ENCODE results near the gene ZNF132. TPM values are rescaled to one million over a fixed set of nuclear protein-coding genes. Genes with fewer than 3 reads are reported as not detected.

The ZNF132 gene
- total RNA-seq, 3 donors from 2014 or later (not counting 1 experiment from before 2014, with no cell fraction given): 0.88 to 1.6 (median 1.5) TPM

DNA sequence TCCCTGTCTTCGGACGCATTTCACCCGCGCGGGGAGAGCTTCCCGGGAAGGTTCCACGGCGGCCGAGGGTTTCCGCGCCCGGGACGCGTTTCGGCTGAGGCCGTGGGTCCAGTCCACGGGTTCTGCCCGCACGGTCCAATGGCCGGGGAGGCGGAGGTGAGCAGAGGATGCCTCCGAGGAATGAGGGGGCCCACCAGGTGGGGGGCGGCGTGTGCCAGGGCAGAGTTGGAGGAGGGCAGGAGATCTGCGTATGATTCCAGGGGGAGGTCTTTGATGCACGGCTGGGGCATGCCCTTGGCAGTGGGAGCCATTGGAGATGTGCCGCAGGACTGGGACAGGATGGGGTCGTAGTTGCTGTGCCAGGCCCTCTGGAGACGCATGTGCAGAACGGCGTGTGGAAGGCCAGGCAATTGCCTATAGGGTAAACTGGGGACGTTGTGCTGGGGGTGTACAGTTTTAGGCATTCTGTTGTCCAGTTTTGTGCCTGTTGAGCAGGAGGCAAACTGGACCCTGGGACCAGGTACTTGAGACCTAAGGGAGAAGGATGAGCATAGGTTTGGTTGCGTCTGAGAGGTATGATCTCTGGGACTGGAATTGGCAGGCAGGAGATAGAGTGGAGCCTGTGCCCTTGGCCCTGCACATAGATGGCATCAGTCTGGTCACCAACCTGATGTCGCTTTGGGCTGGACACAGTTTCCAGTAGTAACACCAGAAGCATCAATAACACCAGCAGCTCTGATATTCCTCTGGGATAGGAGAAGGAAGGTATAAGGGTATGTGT is 30.8 kb downstream of the ZNF132 start:
- ATAC-seq (no peak), DNase-seq (peak in 1 of 2 donors; percentile 33)
- peak overlapping the region; percentile 86 for H3K4me3 Mint-ChIP-seq
- peak overlapping the region; percentile 92 to 98 for H3K27ac Mint-ChIP-seq
- no peaks in the 10 kb centered on the region for H3K9me3 Mint-ChIP-seq
- whole genome bisulfite sequencing (ENCODE audit: insufficient coverage): 5% methylated on average over 34 of the region's 34 CpGs
- TF ChIP-seq, protein P1, sequence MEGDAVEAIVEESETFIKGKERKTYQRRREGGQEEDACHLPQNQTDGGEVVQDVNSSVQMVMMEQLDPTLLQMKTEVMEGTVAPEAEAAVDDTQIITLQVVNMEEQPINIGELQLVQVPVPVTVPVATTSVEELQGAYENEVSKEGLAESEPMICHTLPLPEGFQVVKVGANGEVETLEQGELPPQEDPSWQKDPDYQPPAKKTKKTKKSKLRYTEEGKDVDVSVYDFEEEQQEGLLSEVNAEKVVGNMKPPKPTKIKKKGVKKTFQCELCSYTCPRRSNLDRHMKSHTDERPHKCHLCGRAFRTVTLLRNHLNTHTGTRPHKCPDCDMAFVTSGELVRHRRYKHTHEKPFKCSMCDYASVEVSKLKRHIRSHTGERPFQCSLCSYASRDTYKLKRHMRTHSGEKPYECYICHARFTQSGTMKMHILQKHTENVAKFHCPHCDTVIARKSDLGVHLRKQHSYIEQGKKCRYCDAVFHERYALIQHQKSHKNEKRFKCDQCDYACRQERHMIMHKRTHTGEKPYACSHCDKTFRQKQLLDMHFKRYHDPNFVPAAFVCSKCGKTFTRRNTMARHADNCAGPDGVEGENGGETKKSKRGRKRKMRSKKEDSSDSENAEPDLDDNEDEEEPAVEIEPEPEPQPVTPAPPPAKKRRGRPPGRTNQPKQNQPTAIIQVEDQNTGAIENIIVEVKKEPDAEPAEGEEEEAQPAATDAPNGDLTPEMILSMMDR (IDR thresholded peaks at IDR 0.05): no peak
- Histone ChIP-seq H3K27me3 (ENCODE audit: control insufficient read depth, insufficient read depth, low read length) (no peaks in the 10 kb centered on the region), H3K36me3 (ENCODE audit: control insufficient read depth, insufficient read depth, low read length) (no peaks in the 10 kb centered on the region), H3K4me3 (ENCODE audit: low read length) (peak overlapping the region; percentile 68), H3K9me3 (ENCODE audit: control insufficient read depth, insufficient read depth, low read length) (no peaks in the 10 kb centered on the region), H3K4me1 (ENCODE audit: control insufficient read depth, insufficient read depth, low read length) (peaks cover 20% of the 10 kb centered on the region), H3K27ac (ENCODE audit: low read length) (peak overlapping the region; percentile 89)
- intact Hi-C loops (cut with micrococcal nuclease): no loop called here
- H3K4me1 Mint-ChIP-seq: peaks cover 29 to 36% of the 10 kb centered on the region in 2 donors
- no peaks in the 10 kb centered on the region for H3K36me3 Mint-ChIP-seq
- no peaks in the 10 kb centered on the region for H3K27me3 Mint-ChIP-seq (ENCODE audit: low read depth in 2 of 2)

DNA sequence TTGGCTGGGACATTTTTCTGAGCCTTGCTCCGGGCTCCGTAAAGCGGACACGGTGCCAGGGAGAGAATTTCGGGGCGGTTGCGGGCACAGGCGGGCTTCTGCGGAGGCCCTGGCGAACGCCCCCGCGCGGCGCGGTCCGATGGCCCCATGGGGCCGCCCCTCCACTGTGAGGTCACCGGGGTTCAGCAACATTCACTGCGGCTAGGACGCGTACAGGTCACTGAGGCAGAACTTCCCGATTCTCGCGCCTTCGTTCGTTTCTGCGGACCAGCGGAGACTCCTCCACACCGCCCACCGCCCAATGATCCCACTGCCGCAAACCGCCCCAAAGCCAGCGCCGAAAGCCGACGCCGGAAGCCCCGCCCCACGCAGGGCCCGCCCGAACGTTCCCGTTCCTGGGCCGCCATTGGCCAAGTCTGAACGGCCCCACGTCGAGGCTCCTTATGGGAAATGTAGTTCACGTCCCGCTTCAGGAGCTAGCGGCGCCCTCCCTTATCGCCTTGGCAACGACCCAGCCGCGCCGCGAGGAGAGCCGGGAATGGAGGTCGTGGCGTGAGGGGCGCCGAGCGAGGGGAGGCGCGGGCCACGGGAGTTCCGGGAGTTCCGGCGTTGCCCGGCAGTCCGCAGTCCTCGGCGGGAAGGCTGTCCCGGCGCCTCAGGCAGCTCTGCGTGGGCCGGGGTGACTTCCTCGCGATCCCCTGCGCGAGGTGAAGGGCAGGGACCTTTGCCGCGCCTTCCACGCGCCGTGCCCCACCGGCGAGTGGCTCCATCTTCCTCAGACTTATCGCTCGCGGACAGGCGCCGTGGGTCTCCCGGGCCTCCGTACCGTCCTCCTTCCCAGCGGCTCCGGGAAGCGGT is 31.6 kb downstream of the ZNF132 start, which contains the start of gene ZNF584:
Gene ZNF584, plus strand, starts transcription at position 498 of the 858 bp plus-strand sequence. CDS start 499 bp downstream, outside the sequence.
- ATAC-seq (peak; percentile 96 to 99 (median 97)), DNase-seq (peak; percentile 86 to 96)
- no peaks in the 10 kb centered on the region for H3K27me3 ChIP-seq (ENCODE audit: control insufficient read depth, insufficient read depth, low read length)
- H3K4me1 ChIP-seq (ENCODE audit: control insufficient read depth, insufficient read depth, low read length): peaks cover 20% of the 10 kb centered on the region
- H3K27ac ChIP-seq (ENCODE audit: low read length): peak within 1 kb of the TSS; percentile 89
- Mint-ChIP-seq H3K4me3 (peak within 1 kb of the TSS; percentile 97), H3K27me3 (ENCODE audit: low read depth in 2 of 2) (no peaks in the 10 kb centered on the region), H3K4me1 (peaks cover 29 to 36% of the 10 kb centered on the region in 2 donors), H3K36me3 (no peaks in the 10 kb centered on the region), H3K9me3 (no peaks in the 10 kb centered on the region), H3K27ac (peak within 1 kb of the TSS; percentile 92 to 98)
- WGBS (ENCODE audit: insufficient coverage): under 1% methylated on average over 100 of the region's 100 CpGs
- peak within 1 kb of the TSS; percentile 68 for H3K4me3 ChIP-seq (ENCODE audit: low read length)
- TF ChIP-seq, protein P1 (IDR thresholded peaks at IDR 0.05): no peak
- H3K9me3 ChIP-seq (ENCODE audit: control insufficient read depth, insufficient read depth, low read length): no peaks in the 10 kb centered on the region
- intact Hi-C loops (cut with micrococcal nuclease): no loop called here
- H3K36me3 ChIP-seq (ENCODE audit: control insufficient read depth, insufficient read depth, low read length): no peaks in the 10 kb centered on the region

DNA sequence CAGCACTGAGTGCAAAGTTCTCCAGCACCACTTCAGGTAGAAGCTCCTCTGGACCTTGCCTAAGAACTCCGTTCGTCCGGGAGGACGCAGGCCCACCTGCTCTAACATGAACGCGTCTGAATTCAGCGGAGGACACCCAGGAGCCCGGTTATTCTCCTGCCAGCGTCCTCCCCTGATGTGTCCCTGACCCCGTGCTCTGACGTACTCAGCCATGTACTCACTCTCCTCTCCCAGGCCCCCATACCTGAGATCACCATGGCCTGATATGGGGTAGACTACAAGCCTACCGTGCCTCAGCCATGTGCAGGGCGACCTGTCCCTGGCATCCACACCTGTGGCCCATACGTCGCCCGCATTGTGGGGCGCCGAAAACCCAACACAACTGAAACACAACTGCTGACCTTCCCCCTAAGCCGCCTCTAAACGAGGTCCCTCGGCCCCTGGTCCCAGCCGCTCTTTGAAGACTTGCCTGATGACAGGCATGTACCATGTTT is 32.2 kb downstream of the ZNF132 start:
- no peaks in the 10 kb centered on the region for H3K9me3 ChIP-seq (ENCODE audit: control insufficient read depth, insufficient read depth, low read length)
- TF ChIP-seq, protein P1 (IDR thresholded peaks at IDR 0.05): no peak
- Mint-ChIP-seq H3K4me1 (peaks cover 29 to 36% of the 10 kb centered on the region in 2 donors), H3K4me3 (peak overlapping the region; percentile 97), H3K9me3 (no peaks in the 10 kb centered on the region), H3K36me3 (no peaks in the 10 kb centered on the region), H3K27me3 (ENCODE audit: low read depth in 2 of 2) (no peaks in the 10 kb centered on the region), H3K27ac (peak overlapping the region; percentile 92 to 98)
- no peak for ATAC-seq
- H3K4me3 ChIP-seq (ENCODE audit: low read length): peak overlapping the region; percentile 68
- peak overlapping the region; percentile 89 for H3K27ac ChIP-seq (ENCODE audit: low read length)
- DNase-seq: peak in 1 of 2 donors; percentile 33
- no peaks in the 10 kb centered on the region for H3K27me3 ChIP-seq (ENCODE audit: control insufficient read depth, insufficient read depth, low read length)
- no peaks in the 10 kb centered on the region for H3K36me3 ChIP-seq (ENCODE audit: control insufficient read depth, insufficient read depth, low read length)
- H3K4me1 ChIP-seq (ENCODE audit: control insufficient read depth, insufficient read depth, low read length): peaks cover 20% of the 10 kb centered on the region
- WGBS (ENCODE audit: insufficient coverage): 26% methylated on average over 22 of the region's 22 CpGs
- intact Hi-C loops (cut with micrococcal nuclease): no loop called here

Data from natural killer cell (primary cell).